Endothelial cell (in vitro differentiated cells): ENCODE measurements around the gene CA5A. TPM values are rescaled to one million over a fixed set of nuclear protein-coding genes. Genes with fewer than 3 reads are reported as not detected.
A peak's percentile ranks its signal among the peaks of the same experiment; 100 is the strongest.
"Not testable (repeated sequence)": the region's sequence is repeated elsewhere in the genome, so short reads cannot be mapped to it uniquely, and the experiment has no call there.

Source experiments
- DNase-seq: peaks from one replicate; pipeline ENCODE4 v3.0.0; 2021; ENCODE audit warnings: low spot score
- H3K27ac Mint-ChIP-seq: one replicate; pipeline ENCODE4 v1.8.0; 2021; ENCODE audit warnings: mixed read lengths, inconsistent platforms; ENCODE audit not compliant: unreplicated experiment
- H3K27me3 Mint-ChIP-seq: one replicate; pipeline ENCODE4 v1.8.0; 2021; ENCODE audit warnings: mild to moderate bottlenecking, moderate library complexity, mixed read lengths, inconsistent platforms; ENCODE audit not compliant: unreplicated experiment
- H3K36me3 Mint-ChIP-seq: one replicate; pipeline ENCODE4 v1.8.0; 2021; ENCODE audit warnings: mild to moderate bottlenecking, low read depth, mixed read lengths, inconsistent platforms; ENCODE audit not compliant: unreplicated experiment
- H3K4me1 Mint-ChIP-seq: one replicate; pipeline ENCODE4 v1.8.0; 2021; ENCODE audit warnings: mild to moderate bottlenecking, mixed read lengths, inconsistent platforms; ENCODE audit not compliant: unreplicated experiment
- H3K4me3 Mint-ChIP-seq: one replicate; pipeline ENCODE4 v1.8.0; 2021; ENCODE audit warnings: mild to moderate bottlenecking, mixed read lengths, inconsistent platforms; ENCODE audit not compliant: unreplicated experiment
- H3K9me3 Mint-ChIP-seq: one replicate; pipeline ENCODE4 v1.8.0; 2021; ENCODE audit warnings: mixed read lengths, inconsistent platforms; ENCODE audit not compliant: unreplicated experiment
- CTCF ChIP-seq: fragments of 200-600 bp; sonication (generic); IDR thresholded peaks from one replicate; pipeline ENCODE4 v1.5.0; 2021; ENCODE audit warnings: antibody characterized with exemption; ENCODE audit not compliant: unreplicated experiment
- total RNA-seq: library from RNA; stranded (reverse); fragmentation: NEBNext Ultra II Directional; extraction: Animal tissue kit (Norgen Biotek cat#: 25700); gene quantifications from one replicate; pipeline ENCODE4 v1.2.1, GENCODE V29; 2021; ENCODE audit not compliant: unreplicated experiment

Gene CA5A
- total RNA-seq, 1 donor from 2014 or later = not detected

GRCh38 chr16:87917503-87917902 lies 18.8 kb downstream of the CA5A start:
- Mint-ChIP-seq H3K9me3 (no peaks in the 10 kb centered on the region), H3K4me1 (no peaks in the 10 kb centered on the region), H3K27ac (no peak overlapping the region), H3K36me3 (no peaks in the 10 kb centered on the region), H3K27me3 (peaks cover 1% of the 10 kb centered on the region), H3K4me3 (no peak overlapping the region)
- no peak for TF ChIP-seq CTCF
- no peak for DNase-seq

GRCh38 chr16:87914812-87915211 lies 21.5 kb downstream of the CA5A start:
- H3K9me3 Mint-ChIP-seq = no peaks in the 10 kb centered on the region
- no peak for DNase-seq
- H3K4me1 Mint-ChIP-seq = no peaks in the 10 kb centered on the region
- H3K4me3 Mint-ChIP-seq = no peak overlapping the region
- no peaks in the 10 kb centered on the region for H3K36me3 Mint-ChIP-seq
- H3K27me3 Mint-ChIP-seq = peaks cover 3% of the 10 kb centered on the region
- no peak overlapping the region for H3K27ac Mint-ChIP-seq
- no peak for TF ChIP-seq CTCF

GRCh38 chr16:87914021-87914725 lies 22.2 kb downstream of the CA5A start:
- not testable (repeated sequence) for H3K4me1 Mint-ChIP-seq, H3K27ac Mint-ChIP-seq, H3K27me3 Mint-ChIP-seq, H3K4me3 Mint-ChIP-seq, H3K36me3 Mint-ChIP-seq, H3K9me3 Mint-ChIP-seq, DNase-seq

- not testable (repeated sequence) for H3K36me3 Mint-ChIP-seq, DNase-seq, H3K27me3 Mint-ChIP-seq, H3K4me1 Mint-ChIP-seq, H3K27ac Mint-ChIP-seq, H3K9me3 Mint-ChIP-seq, H3K4me3 Mint-ChIP-seq
Observed at GRCh38 chr16:87912691-87913090, 23.6 kb downstream of the CA5A start.

- H3K4me1 Mint-ChIP-seq, H3K36me3 Mint-ChIP-seq, H3K4me3 Mint-ChIP-seq, H3K27me3 Mint-ChIP-seq, H3K9me3 Mint-ChIP-seq, DNase-seq, H3K27ac Mint-ChIP-seq: not testable (repeated sequence)
Observed at GRCh38 chr16:87911106-87911763, 25.1 kb downstream of the CA5A start.

- H3K4me1 Mint-ChIP-seq, H3K4me3 Mint-ChIP-seq, H3K27me3 Mint-ChIP-seq, H3K27ac Mint-ChIP-seq, H3K9me3 Mint-ChIP-seq, H3K36me3 Mint-ChIP-seq: not testable (repeated sequence)
- DNase-seq = peak; percentile 88
- TF ChIP-seq CTCF = peak; percentile 83
Observed at GRCh38 chr16:87909203-87909935, 27.0 kb downstream of the CA5A start.

GRCh38 chr16:87908101-87908500 lies 28.2 kb downstream of the CA5A start:
- H3K4me1 Mint-ChIP-seq, H3K27ac Mint-ChIP-seq, H3K4me3 Mint-ChIP-seq, H3K36me3 Mint-ChIP-seq, H3K27me3 Mint-ChIP-seq, H3K9me3 Mint-ChIP-seq, DNase-seq: not testable (repeated sequence)

- not testable (repeated sequence) for H3K36me3 Mint-ChIP-seq, H3K27me3 Mint-ChIP-seq, H3K9me3 Mint-ChIP-seq, DNase-seq, H3K4me1 Mint-ChIP-seq, H3K27ac Mint-ChIP-seq, H3K4me3 Mint-ChIP-seq
Observed at GRCh38 chr16:87905521-87905920, 30.8 kb downstream of the CA5A start.

GRCh38 chr16:87904963-87905362 lies 31.4 kb downstream of the CA5A start:
- not testable (repeated sequence) for H3K27me3 Mint-ChIP-seq, H3K4me1 Mint-ChIP-seq, H3K4me3 Mint-ChIP-seq, H3K9me3 Mint-ChIP-seq, DNase-seq, H3K36me3 Mint-ChIP-seq, H3K27ac Mint-ChIP-seq
